Heart left ventricle (tissue), 13 donors: ENCODE results near the gene BLVRB.

Experiments
- POLR2A ChIP-seq, 2 donors: fragments of 450-650 bp; IDR thresholded peaks; one replicate each; pipeline ENCODE4 v1.6.1; 2017; ENCODE audit warnings: antibody characterized with exemption in 2 of 2, mild to moderate bottlenecking in 2 of 2, moderate library complexity in 2 of 2
- TF ChIP-seq, protein P1 (sequence below), 12 donors: fragments of 200-600 bp; sonication (generic) in 4 of 12; IDR thresholded peaks; one replicate each; pipeline versions ENCODE4 v1.5.0 to v1.8.0; 2018 to 2022; ENCODE audit warnings: antibody characterized with exemption in 12 of 12, mild to moderate bottlenecking in 5 of 12
- donor health status: ischemic (EF 13 %, LVEDD 7.1; RV severe dilation, severe dysfunction).
- donor health status: DM: no; HTN: yes; CAD: no.
- donor health status: DM: no; HTN: no; CAD: no.
- donor health status: ischemic (EF 25% LVEDD 6.9; RV normal size, moderate dysfunction).
- donor health status: ischemic (EF 25% LVEDD 5.7; RV mildly dilated, moderate dysfunction).
- donor health status: ischemic (EF 35%, LVEDD 5.7; RV mildly dilated, moderate dysfunction).
- donor health status: nonischemic (EF 11% LVEDD 7.7; RV severe dilation, severe dysfunction).
- donor health status: DM: yes; HTN: yes; CAD: no.
- donor health status: PGD.
- donor health status: ischemic (EF 29% LVEDD 5.4; RV normal size, mild dysfunction).
- donor health status: nonischemic (EF 23%, LVEDD 6.1; RV moderate dilation, normal function).

DNA sequence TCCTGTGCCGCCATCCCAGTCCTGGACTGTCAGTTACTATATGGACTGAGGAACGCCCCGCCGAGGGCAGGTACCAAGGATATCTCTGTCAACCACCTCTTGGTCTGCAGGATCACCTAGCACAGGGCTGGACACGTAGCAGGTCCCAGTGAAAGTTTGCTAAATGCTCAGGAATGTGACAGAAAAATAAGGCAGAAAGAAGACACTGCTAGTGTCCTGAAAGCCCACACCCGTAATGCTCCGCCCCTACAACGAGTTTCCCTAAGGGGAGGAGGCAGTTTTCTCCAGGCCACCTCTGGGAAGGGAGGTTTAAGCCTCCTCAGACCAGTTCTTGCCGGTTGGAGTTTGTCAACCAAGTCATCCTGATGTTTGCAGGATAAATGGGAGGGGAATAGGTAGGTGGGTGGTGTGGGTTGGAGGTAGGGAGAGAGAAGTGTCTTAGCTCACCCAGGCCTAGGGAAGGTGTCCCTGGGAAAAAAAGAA lies 19.7 kb downstream of the BLVRB start:
- TF ChIP-seq, protein P1, sequence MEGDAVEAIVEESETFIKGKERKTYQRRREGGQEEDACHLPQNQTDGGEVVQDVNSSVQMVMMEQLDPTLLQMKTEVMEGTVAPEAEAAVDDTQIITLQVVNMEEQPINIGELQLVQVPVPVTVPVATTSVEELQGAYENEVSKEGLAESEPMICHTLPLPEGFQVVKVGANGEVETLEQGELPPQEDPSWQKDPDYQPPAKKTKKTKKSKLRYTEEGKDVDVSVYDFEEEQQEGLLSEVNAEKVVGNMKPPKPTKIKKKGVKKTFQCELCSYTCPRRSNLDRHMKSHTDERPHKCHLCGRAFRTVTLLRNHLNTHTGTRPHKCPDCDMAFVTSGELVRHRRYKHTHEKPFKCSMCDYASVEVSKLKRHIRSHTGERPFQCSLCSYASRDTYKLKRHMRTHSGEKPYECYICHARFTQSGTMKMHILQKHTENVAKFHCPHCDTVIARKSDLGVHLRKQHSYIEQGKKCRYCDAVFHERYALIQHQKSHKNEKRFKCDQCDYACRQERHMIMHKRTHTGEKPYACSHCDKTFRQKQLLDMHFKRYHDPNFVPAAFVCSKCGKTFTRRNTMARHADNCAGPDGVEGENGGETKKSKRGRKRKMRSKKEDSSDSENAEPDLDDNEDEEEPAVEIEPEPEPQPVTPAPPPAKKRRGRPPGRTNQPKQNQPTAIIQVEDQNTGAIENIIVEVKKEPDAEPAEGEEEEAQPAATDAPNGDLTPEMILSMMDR (IDR thresholded peaks at IDR 0.05): no peak
- no peak for TF ChIP-seq POLR2A (IDR thresholded peaks at IDR 0.05)
